Caco-2 (cell line): ENCODE data around the gene MSRB1. TPM values are rescaled to one million over a fixed set of nuclear protein-coding genes. Genes with fewer than 3 reads are reported as not detected.

Experiments
- BruUV-seq: library from RNA; stranded (reverse); fragments of 400-500 nt; replicated peaks from 2 replicates; lab custom pipeline; 2021; lab: Mats Ljungman, UMichigan
- CTCF ChIA-PET: fragments of 300-600 bp; sonication (Branson Sonifier 250); formaldehyde crosslinking; loops from one replicate; lab custom pipeline; 2022; ENCODE audit warnings: antibody characterized with exemption; lab: Charles Lee
- POLR2A ChIA-PET: fragments of 300-600 bp; sonication (Branson Sonifier 250); formaldehyde crosslinking; loops from one replicate; lab custom pipeline; 2022; ENCODE audit warnings: antibody characterized with exemption; lab: Charles Lee
- DNase-seq, 2 experiments: peaks; one replicate each; pipeline versions ENCODE4 v3.0.0 to v3.0.0-alpha.2; 2020 to 2022
- H3K27me3 ChIP-seq: replicated peaks from 2 replicates; pipeline ENCODE4 v1.6.0; 2011; ENCODE audit warnings: low read length; ENCODE audit not compliant: control insufficient read depth, insufficient read depth
- H3K36me3 ChIP-seq: 2 replicates; pipeline ENCODE4 v1.5.1; 2011; ENCODE audit warnings: low read length; ENCODE audit not compliant: control insufficient read depth, insufficient read depth
- H3K4me1 ChIP-seq: fragments of 250-450 bp; sonication (Bioruptor Pico); 2 replicates; pipeline ENCODE4 v1.5.1; 2020; ENCODE audit warnings: mild to moderate bottlenecking
- H3K4me3 ChIP-seq: 2 replicates; pipeline ENCODE4 v1.5.1; 2011; ENCODE audit warnings: low read depth, mild to moderate bottlenecking, control low read depth, low read length
- H3K9me3 ChIP-seq: fragments of 250-450 bp; sonication (Bioruptor Pico); 2 replicates; pipeline ENCODE4 v1.5.1; 2020; ENCODE audit warnings: mild to moderate bottlenecking, moderate library complexity
- H3K27ac Mint-ChIP-seq: one replicate; pipeline ENCODE4 v1.8.0; 2022; ENCODE audit warnings: mixed read lengths; ENCODE audit not compliant: unreplicated experiment
- H3K27me3 Mint-ChIP-seq: one replicate; pipeline ENCODE4 v1.8.0; 2022; ENCODE audit warnings: mixed read lengths; ENCODE audit not compliant: insufficient read depth, unreplicated experiment
- H3K36me3 Mint-ChIP-seq: one replicate; pipeline ENCODE4 v1.8.0; 2022; ENCODE audit warnings: mild to moderate bottlenecking, mixed read lengths; ENCODE audit not compliant: insufficient read depth, unreplicated experiment
- H3K4me1 Mint-ChIP-seq: one replicate; pipeline ENCODE4 v1.8.0; 2022; ENCODE audit warnings: low read depth, mixed read lengths; ENCODE audit not compliant: unreplicated experiment
- H3K4me3 Mint-ChIP-seq: one replicate; pipeline ENCODE4 v1.8.0; 2022; ENCODE audit warnings: mild to moderate bottlenecking, moderate library complexity, mixed read lengths; ENCODE audit not compliant: unreplicated experiment
- H3K9me3 Mint-ChIP-seq: one replicate; pipeline ENCODE4 v1.8.0; 2022; ENCODE audit warnings: mixed read lengths; ENCODE audit not compliant: unreplicated experiment
- intact Hi-C: fragments of 100-400 bp; cut with micrococcal nuclease; formaldehyde crosslinking; loops from one replicate; pipeline ENCODE4 v1.10.0; 2022; ENCODE audit not compliant: unreplicated experiment
- total RNA-seq: library from RNA; stranded (reverse); gene quantifications from 2 replicates; pipeline ENCODE4 v1.2.3, GENCODE V29; 2022
- TF ChIP-seq, protein P1 (sequence below), 2 experiments: fragments of 200-600 bp in 1 of 2; IDR thresholded peaks; 1 replicate in 1 of 2; 2 replicates in 1 of 2; pipeline versions ENCODE4 v1.5.1 to v1.8.0; 2011 to 2022; ENCODE audit warnings: antibody characterized with exemption in 1 of 2, control low read depth in 1 of 2, inconsistent platforms in 1 of 2, low read depth in 1 of 2, low read length in 1 of 2, mild to moderate bottlenecking in 1 of 2, moderate library complexity in 1 of 2; ENCODE audit not compliant: insufficient read depth in 1 of 2, severe bottlenecking in 1 of 2, unreplicated experiment in 1 of 2

Gene MSRB1
- total RNA-seq, 1 experiment from 2014 or later = 30.5 TPM

DNA sequence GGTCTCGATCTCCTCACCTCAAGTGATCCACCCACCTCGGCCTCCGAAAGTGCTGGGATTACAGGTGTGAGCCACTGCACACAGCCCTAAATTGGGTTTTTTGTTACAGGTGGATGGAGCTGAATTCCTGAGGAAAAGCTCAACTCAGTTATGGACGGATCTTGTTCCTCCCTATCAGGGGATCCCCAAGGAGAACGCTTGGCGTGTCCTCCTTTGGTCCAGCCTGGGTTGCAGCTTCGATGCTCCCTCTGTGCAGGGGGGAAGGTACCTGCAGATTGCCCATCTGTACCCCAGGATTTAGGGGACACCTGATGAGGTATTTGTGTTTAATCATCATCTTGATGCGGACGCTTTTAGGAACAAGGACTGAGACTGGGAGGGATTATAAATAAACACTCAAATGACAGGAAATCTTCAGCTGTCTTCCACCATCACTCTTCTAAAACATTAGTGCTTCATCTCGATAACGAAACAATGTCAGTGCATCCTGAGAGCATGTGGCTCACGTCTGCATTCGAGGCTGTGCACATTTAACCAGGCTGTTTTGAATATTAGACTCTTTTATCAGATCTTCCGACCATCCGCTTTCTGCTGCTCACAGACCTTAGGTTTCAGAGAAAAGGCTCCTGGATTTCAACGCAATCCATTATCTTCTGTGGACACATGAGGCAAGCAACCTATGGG lies 52.8 kb downstream of the MSRB1 start:
- TF ChIP-seq, protein P1, sequence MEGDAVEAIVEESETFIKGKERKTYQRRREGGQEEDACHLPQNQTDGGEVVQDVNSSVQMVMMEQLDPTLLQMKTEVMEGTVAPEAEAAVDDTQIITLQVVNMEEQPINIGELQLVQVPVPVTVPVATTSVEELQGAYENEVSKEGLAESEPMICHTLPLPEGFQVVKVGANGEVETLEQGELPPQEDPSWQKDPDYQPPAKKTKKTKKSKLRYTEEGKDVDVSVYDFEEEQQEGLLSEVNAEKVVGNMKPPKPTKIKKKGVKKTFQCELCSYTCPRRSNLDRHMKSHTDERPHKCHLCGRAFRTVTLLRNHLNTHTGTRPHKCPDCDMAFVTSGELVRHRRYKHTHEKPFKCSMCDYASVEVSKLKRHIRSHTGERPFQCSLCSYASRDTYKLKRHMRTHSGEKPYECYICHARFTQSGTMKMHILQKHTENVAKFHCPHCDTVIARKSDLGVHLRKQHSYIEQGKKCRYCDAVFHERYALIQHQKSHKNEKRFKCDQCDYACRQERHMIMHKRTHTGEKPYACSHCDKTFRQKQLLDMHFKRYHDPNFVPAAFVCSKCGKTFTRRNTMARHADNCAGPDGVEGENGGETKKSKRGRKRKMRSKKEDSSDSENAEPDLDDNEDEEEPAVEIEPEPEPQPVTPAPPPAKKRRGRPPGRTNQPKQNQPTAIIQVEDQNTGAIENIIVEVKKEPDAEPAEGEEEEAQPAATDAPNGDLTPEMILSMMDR (IDR thresholded peaks at IDR 0.05; ENCODE audit: insufficient read depth in 1 of 2, low read depth in 1 of 2, low read length in 1 of 2, severe bottlenecking in 1 of 2, unreplicated experiment in 1 of 2) = no peak
- H3K36me3 Mint-ChIP-seq = no peaks in the 10 kb centered on the region
- Histone ChIP-seq H3K4me3 (no peak overlapping the region), H3K4me1 (no peaks in the 10 kb centered on the region), H3K9me3 (no peaks in the 10 kb centered on the region), H3K27me3 (no peaks in the 10 kb centered on the region), H3K36me3 (no peaks in the 10 kb centered on the region)
- CTCF ChIA-PET = no interaction called here
- no peaks in the 10 kb centered on the region for H3K9me3 Mint-ChIP-seq
- BruUV-seq = no TSS peak
- POLR2A ChIA-PET = no interaction called here
- intact Hi-C loops = no loop called here
- H3K27me3 Mint-ChIP-seq = peaks cover 10% of the 10 kb centered on the region
- no peak for DNase-seq
- H3K4me3 Mint-ChIP-seq = no peak overlapping the region
- H3K4me1 Mint-ChIP-seq = no peaks in the 10 kb centered on the region
- H3K27ac Mint-ChIP-seq = no peak overlapping the region

Other genes starting within 250 kb of the MSRB1 start
- gene MAPK8IP3, start 237.0 kb downstream of the MSRB1 start, total RNA-seq = 60.5 and 74.9 TPM in 2 replicates
- gene NME3, start 171.7 kb downstream of the MSRB1 start, total RNA-seq = 5.8 and 7.0 TPM in 2 replicates
- 24.1 and 26.7 TPM in 2 replicates for gene EME2, start 170.4 kb downstream of the MSRB1 start, total RNA-seq
- 105 and 109 TPM in 2 replicates for gene MRPS34, start 170.1 kb downstream of the MSRB1 start, total RNA-seq
- 26.0 and 28.0 TPM in 2 replicates for gene SPSB3, start 160.6 kb downstream of the MSRB1 start, total RNA-seq
- 61.9 and 65.3 TPM in 2 replicates for gene NUBP2, start 160.2 kb downstream of the MSRB1 start, total RNA-seq
- not detected in 2 replicates for gene IGFALS, start 149.5 kb downstream of the MSRB1 start, total RNA-seq
- 39.9 and 48.1 TPM in 2 replicates for gene HAGH, start 116.4 kb downstream of the MSRB1 start, total RNA-seq
- gene FAHD1, start 116.0 kb downstream of the MSRB1 start, total RNA-seq = 16.5 and 21.1 TPM in 2 replicates
- gene MEIOB, start 71.0 kb downstream of the MSRB1 start, total RNA-seq = not detected in 2 replicates
- not detected in 2 replicates for gene HS3ST6, start 24.8 kb downstream of the MSRB1 start, total RNA-seq
- gene RPL3L, start 11.5 kb upstream of the MSRB1 start, total RNA-seq = not detected in 2 replicates
- gene NDUFB10, start 16.3 kb upstream of the MSRB1 start, total RNA-seq = 128 and 132 TPM in 2 replicates
- 2,961 and 3,006 TPM in 2 replicates for gene RPS2, start 21.6 kb upstream of the MSRB1 start, total RNA-seq
- not detected in 2 replicates for gene RNF151, start 23.7 kb upstream of the MSRB1 start, total RNA-seq
- gene TBL3, start 28.9 kb upstream of the MSRB1 start, total RNA-seq = 34.7 and 36.6 TPM in 2 replicates
- gene NOXO1, start 38.3 kb upstream of the MSRB1 start, total RNA-seq = 0.35 and 1.1 TPM in 2 replicates
- gene GFER, start 41.0 kb upstream of the MSRB1 start, total RNA-seq = 57.3 and 57.4 TPM in 2 replicates
- gene SYNGR3, start 46.8 kb upstream of the MSRB1 start, total RNA-seq = 2.9 and 3.3 TPM in 2 replicates
- 43.7 and 50.4 TPM in 2 replicates for gene ZNF598, start 66.6 kb upstream of the MSRB1 start, total RNA-seq
- 6.1 and 8.8 TPM in 2 replicates for gene NPW, start 76.6 kb upstream of the MSRB1 start, total RNA-seq
- gene NHERF2, start 83.7 kb upstream of the MSRB1 start, total RNA-seq = 21.8 and 26.6 TPM in 2 replicates
- gene NTHL1, start 104.6 kb upstream of the MSRB1 start, total RNA-seq = 34.3 and 38.6 TPM in 2 replicates
- 109 and 112 TPM in 2 replicates for gene TSC2, start 104.8 kb upstream of the MSRB1 start, total RNA-seq
- 70.5 and 76.2 TPM in 2 replicates for gene PKD1, start 192.7 kb upstream of the MSRB1 start, total RNA-seq
- 1.0 and 1.2 TPM in 2 replicates for gene RAB26, start 205.4 kb upstream of the MSRB1 start, total RNA-seq
- gene TRAF7, start 212.6 kb upstream of the MSRB1 start, total RNA-seq = 61.4 and 66.3 TPM in 2 replicates